K562 (cell line): ENCODE results near the gene C15orf62. TPM values are rescaled to one million over a fixed set of nuclear protein-coding genes. Genes with fewer than 3 reads are reported as not detected.

Experiments used
- ATAC-seq: fragments of 200-7000 bp; cut with Tn5 transposase; 3 replicates; pipeline ENCODE4 v1.9.1; 2020; ENCODE audit warnings: moderate library complexity
- BruUV-seq: library from RNA; stranded (reverse); fragments of 400-500 nt; replicated peaks from 2 replicates; lab custom pipeline; 2021; lab: Mats Ljungman, UMichigan
- CTCF ChIA-PET: fragments of 300-600 bp; formaldehyde crosslinking; extraction: SDS; loops from one replicate; lab custom pipeline; 2021; ENCODE audit warnings: low intra/inter-chr PET ratio; lab: Yijun Ruan, JAX
- POLR2A ChIA-PET: fragments of 300-600, 350-650 bp; sonication (Branson Sonifier 250); formaldehyde crosslinking; extraction: SDS; loops from one replicate; lab custom pipeline; 2021; ENCODE audit warnings: antibody characterized with exemption, inconsistent platforms; lab: Yijun Ruan, JAX
- DNase-seq, 4 experiments: peaks; one replicate each; pipeline versions ENCODE4 v3.0.0 to v3.0.0-alpha.2; 2011 to 2018; ENCODE audit warnings: low spot score in 3 of 4, mixed read lengths in 3 of 4; ENCODE audit errors: extremely low read depth in 1 of 4
- FAIRE-seq: peaks from 2 replicates; lab custom pipeline; 2011; peaks lifted over from hg19 to GRCh38; lab: Jason Lieb, UNC
- H2AFZ ChIP-seq: 2 replicates; pipeline ENCODE4 v1.6.0; 2011; ENCODE audit warnings: low read depth, low read length, control low read depth, inconsistent platforms
- H3K27ac ChIP-seq: fragments of 200-600 bp; 3 replicates; pipeline ENCODE4 v1.8.0; 2011; ENCODE audit warnings: low read depth, mild to moderate bottlenecking, control low read depth, inconsistent platforms, low read length, moderate library complexity, mixed read lengths; ENCODE audit errors: extremely low read depth
- H3K27me3 ChIP-seq, 2 experiments: fragments of 300-600 bp in 1 of 2; 2 replicates in 1 of 2; 3 replicates in 1 of 2; pipeline versions ENCODE4 v1.6.0 to v1.8.0; 2011; ENCODE audit warnings: inconsistent platforms in 2 of 2, low read length in 2 of 2, mild to moderate bottlenecking in 1 of 2, mixed read lengths in 1 of 2, moderate library complexity in 1 of 2; ENCODE audit not compliant: control insufficient read depth in 2 of 2, insufficient read depth in 2 of 2
- H3K36me3 ChIP-seq: fragments of 300-600 bp; 3 replicates; pipeline ENCODE4 v1.8.0; 2011; ENCODE audit warnings: mild to moderate bottlenecking, low read length, inconsistent platforms; ENCODE audit not compliant: control insufficient read depth, insufficient read depth
- H3K4me1 ChIP-seq, 2 experiments: fragments of 200-600 bp in 1 of 2; replicated peaks in 1 of 2; 2 replicates in 1 of 2; 3 replicates in 1 of 2; pipeline versions ENCODE4 v1.5.1 to v1.8.0; 2011; ENCODE audit warnings: inconsistent platforms in 2 of 2, low read length in 2 of 2, mild to moderate bottlenecking in 1 of 2, mixed read lengths in 1 of 2, moderate library complexity in 1 of 2; ENCODE audit not compliant: control insufficient read depth in 2 of 2, insufficient read depth in 2 of 2
- H3K4me2 ChIP-seq: 2 replicates; pipeline ENCODE4 v1.6.1; 2011; ENCODE audit warnings: low read length, control low read depth, inconsistent platforms, mixed read lengths; ENCODE audit not compliant: insufficient read depth
- H3K4me3 ChIP-seq: fragments of 200-600 bp; sonication (generic), shearing (Covaris generic); 2 replicates; pipeline ENCODE4 v1.5.1; 2016; ENCODE audit warnings: control low read depth, inconsistent platforms
- H3K79me2 ChIP-seq: fragments of 200-600 bp; 3 replicates; pipeline ENCODE4 v1.8.0; 2011; ENCODE audit warnings: low read length, inconsistent platforms; ENCODE audit not compliant: control insufficient read depth, insufficient read depth
- H3K9ac ChIP-seq, 2 experiments: 2 replicates each; pipeline versions ENCODE4 v1.6.0 to v1.6.1; 2011; ENCODE audit warnings: low read depth in 2 of 2, low read length in 2 of 2, control low read depth in 1 of 2, inconsistent platforms in 1 of 2, mild to moderate bottlenecking in 1 of 2, mixed read lengths in 1 of 2; ENCODE audit not compliant: insufficient read depth in 1 of 2
- H3K9me1 ChIP-seq: one replicate; pipeline ENCODE4 v1.6.0; 2011; ENCODE audit warnings: inconsistent platforms, mild to moderate bottlenecking, low read length, moderate library complexity; ENCODE audit not compliant: control insufficient read depth, insufficient read depth
- H3K9me3 ChIP-seq: replicated peaks from 2 replicates; pipeline ENCODE4 v1.5.1; 2011; ENCODE audit warnings: low read depth, low read length, inconsistent platforms; ENCODE audit not compliant: control insufficient read depth, insufficient read depth
- H4K20me1 ChIP-seq: replicated peaks from 2 replicates; pipeline ENCODE4 v1.6.1; 2011; ENCODE audit warnings: low read length, inconsistent platforms, mixed read lengths; ENCODE audit not compliant: control insufficient read depth, insufficient read depth
- ESRRB ChIP-seq: fragments of 250-450 bp; sonication (Bioruptor Pico); IDR thresholded peaks from 2 replicates; pipeline ENCODE4 v1.5.0; 2020; ENCODE audit warnings: mild to moderate bottlenecking, moderate library complexity, borderline replicate concordance
- KAT7 ChIP-seq: sonication (generic); formaldehyde crosslinking; IDR thresholded peaks from 2 replicates; pipeline ENCODE4 v1.8.0; 2022; ENCODE audit warnings: missing genetic modification reagents, mild to moderate bottlenecking, borderline replicate concordance
- POLR2B ChIP-seq: fragments of 450-650 bp; IDR thresholded peaks from 2 replicates; pipeline ENCODE4 v1.6.1; 2018; ENCODE audit warnings: low read depth; ENCODE audit not compliant: partially characterized antibody
- SP2 ChIP-seq: IDR thresholded peaks from 2 replicates; pipeline ENCODE4 v1.6.1; 2011; ENCODE audit warnings: mild to moderate bottlenecking, low read depth, low read length, moderate library complexity; ENCODE audit not compliant: poor library complexity, severe bottlenecking; ENCODE audit errors: extremely low read depth
- SPI1 ChIP-seq: IDR thresholded peaks from 2 replicates; pipeline ENCODE4 v1.6.1; 2011; ENCODE audit warnings: low read depth, low read length, control low read depth, borderline replicate concordance
- ZNF584 ChIP-seq: fragments of 200-800 bp; sonication (Bioruptor generic); IDR thresholded peaks from 2 replicates; pipeline ENCODE4 v1.6.1; 2016; ENCODE audit warnings: low read depth, mild to moderate bottlenecking, missing genetic modification characterization, missing compliant biosample characterization
- WGBS: fragments of 100-300 bp; shearing (Covaris generic); methylation state at CpG from one replicate; pipeline ENCODE4 v1.1.6; 2016; ENCODE audit warnings: low coverage, mixed read lengths; ENCODE audit not compliant: insufficient coverage; ENCODE audit errors: missing lambda C conversion rate; 5-methylcytosine and 5-hydroxymethylcytosine counted together
- in situ Hi-C: fragments of 300-500 bp; cut with MboI; formaldehyde crosslinking; loops from 4 replicates; pipeline ENCODE4 v1.15.0; 2018; ENCODE audit warnings: inconsistent platforms, mixed read lengths
- intact Hi-C: fragments of 100-400 bp; cut with micrococcal nuclease; formaldehyde crosslinking; loops from 2 replicates; pipeline ENCODE4 v1.14.2; 2022
- polyA plus RNA-seq, 8 experiments: library from polyadenylated mRNA; depleted of rRNA in 4 of 8; stranded (reverse) in 5 of 8; unstranded in 3 of 8; fragments of >200 nt; fragmentation: Nextera tagmentation in 2 of 8; fragmentation: Illumina TruSeq in 1 of 8; extraction: Ambion mirVana in 2 of 8; extraction: Trizol in 1 of 8; gene quantifications; 2 replicates each; pipeline versions ENCODE4 v1.2.1 to v1.2.3, GENCODE V29; 2011 to 2014; ENCODE audit warnings: inconsistent platforms in 1 of 8, missing spikeins in 1 of 8
- total RNA-seq, 7 experiments: library from RNA; depleted of rRNA in 6 of 7; stranded (reverse); fragments of >200 nt in 6 of 7; fragmentation: Illumina TruSeq in 2 of 7; extraction: Trizol in 2 of 7; gene quantifications; 2 replicates each; pipeline versions ENCODE4 v1.2.1 to v1.2.3, GENCODE V29; 2011 to 2021; ENCODE audit warnings: low replicate concordance in 1 of 7

The C15orf62 gene
- total and polyA plus RNA-seq, 9 of the 15 experiments (the other 6 are each of a cell fraction or from before 2014, with no cell fraction given), result 0.01 to 0.76 (median 0.30) TPM; not detected in 1

DNA sequence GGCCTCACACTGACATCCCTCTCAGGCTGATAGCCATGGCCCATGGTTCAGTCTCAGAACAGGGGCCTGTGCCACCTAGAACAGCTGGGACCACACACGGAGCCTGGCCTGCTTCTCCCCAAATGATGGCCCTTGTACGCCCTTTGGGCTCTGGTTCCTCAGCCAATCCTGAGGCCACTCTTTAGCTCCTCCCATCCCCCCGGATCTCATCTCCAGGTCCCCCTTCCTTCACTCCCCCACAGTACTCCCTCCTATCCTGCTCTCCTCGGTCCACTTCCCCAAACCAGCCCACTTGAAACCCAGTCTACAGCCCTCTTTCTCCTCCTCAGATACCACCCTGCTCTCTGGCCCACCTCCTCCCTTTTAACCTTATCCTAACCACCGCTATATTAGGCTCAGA is 19.3 kb downstream of the C15orf62 start:
- 28% methylated on average over 5 of the region's 5 CpGs for WGBS
- FAIRE-seq (no peak), DNase-seq (peak; percentile 30 to 70 (median 52)), ATAC-seq (peak; percentile 67)
- peak overlapping the region; percentile 21; the same call in 1 of the 3 replicates for H3K27ac ChIP-seq
- no peaks in the 10 kb centered on the region for H4K20me1 ChIP-seq
- TF ChIP-seq POLR2B (no peak), SPI1 (peak; percentile 68; the same call in 1 of the 2 replicates)
- H3K4me3 ChIP-seq, result no peak overlapping the region
- peaks cover 16% of the 10 kb centered on the region; the same call in 2 of the 3 replicates for H3K36me3 ChIP-seq
- no peak overlapping the region for H2AFZ ChIP-seq
- intact Hi-C loops (loop anchor here (5.0 to 10.0 kb wide), 2 partner anchors 68 to 274 kb away; no protein-coding TSS in a partner anchor), in situ Hi-C loops (no loop called here)
- no peaks in the 10 kb centered on the region for H3K9me1 ChIP-seq
- POLR2A ChIA-PET, result interaction anchor here (0.7 to 1.7 kb wide), 5 partner anchors 23 to 157 kb away, joined by 3 to 4 read pairs (median 3); partner anchors contain the start of genes GCHFR and VPS18
- H3K79me2 ChIP-seq, result peaks cover 10% of the 10 kb centered on the region; the same call in 2 of the 3 replicates
- H3K9ac ChIP-seq, result peak overlapping the region in 1 of 2 experiments; percentile 4; a peak in 2 of 4 replicates
- H3K4me1 ChIP-seq, result peaks cover 8 to 11% of the 10 kb centered on the region in 2 experiments; a peak in 4 of 5 replicates
- no peaks in the 10 kb centered on the region for H3K9me3 ChIP-seq
- CTCF ChIA-PET, result interaction anchor here (0.6 kb wide), 2 partner anchors 443 to 712 kb away, joined by 3 read pairs; no protein-coding TSS in a partner anchor
- no peak overlapping the region for H3K4me2 ChIP-seq
- BruUV-seq, result no TSS peak
- H3K27me3 ChIP-seq, result no peaks in the 10 kb centered on the region

- Histone ChIP-seq H3K4me1 (peaks cover 8 to 11% of the 10 kb centered on the region in 2 experiments; a peak in 4 of 5 replicates), H3K79me2 (peaks cover 10% of the 10 kb centered on the region; the same call in 2 of the 3 replicates), H3K4me2 (no peak overlapping the region), H3K9ac (no peak overlapping the region), H3K27me3 (no peaks in the 10 kb centered on the region), H2AFZ (no peak overlapping the region), H4K20me1 (no peaks in the 10 kb centered on the region), H3K9me3 (no peaks in the 10 kb centered on the region), H3K27ac (no peak overlapping the region), H3K9me1 (no peaks in the 10 kb centered on the region), H3K4me3 (no peak overlapping the region)
- no TSS peak for BruUV-seq
- DNase-seq (no peak), ATAC-seq (no peak), FAIRE-seq (no peak)
- CTCF ChIA-PET, result no interaction called here
- intact Hi-C loops, result loop anchor here (5.0 to 10.0 kb wide), 2 partner anchors 67 to 275 kb away; no protein-coding TSS in a partner anchor
- WGBS, result 90% methylated on average over 7 of the region's 8 CpGs
- in situ Hi-C loops, result no loop called here
- TF ChIP-seq KAT7 (CRISPR knock-in tag) (no peak), ESRRB (CRISPR knock-in tag) (no peak), ZNF584 (no peak), SP2 (no peak)
- TF ChIP-seq, all 486 proteins: peak for 0
- peaks cover 13% of the 10 kb centered on the region; the same call in 2 of the 3 replicates for H3K36me3 ChIP-seq
- POLR2A ChIA-PET, result interaction anchor here (0.6 to 1.2 kb wide), 3 partner anchors 26 to 156 kb away, joined by 3 to 4 read pairs (median 3); partner anchors contain the start of gene GCHFR
Observed at GRCh38 chr15:40789999-40790398, 20.2 kb downstream of the C15orf62 start.
